GM18868 (cell line): ENCODE measurements around the gene BCKDHA.
A peak's percentile ranks its signal among the peaks of the same experiment; 100 is the strongest.
"Not testable (repeated sequence)": the region's sequence is repeated elsewhere in the genome, so short reads cannot be mapped to it uniquely, and the experiment has no call there.

Experiments
- ATAC-seq: cut with Tn5 transposase; IDR thresholded peaks from one replicate; pipeline ENCODE4 v1.9.1; 2021; ENCODE audit warnings: mild to moderate bottlenecking, moderate library complexity; ENCODE audit not compliant: unreplicated experiment

BCKDHA gene

GRCh38 chr19:41364524-41365391 is 32.9 kb upstream of the BCKDHA start:
- no peak for ATAC-seq

GRCh38 chr19:41366089-41366488 is 31.5 kb upstream of the BCKDHA start:
- ATAC-seq, result no peak

- no peak for ATAC-seq
Observed at GRCh38 chr19:41367848-41368301, 29.7 kb upstream of the BCKDHA start.

- no peak for ATAC-seq
Observed at GRCh38 chr19:41369769-41370168, 27.8 kb upstream of the BCKDHA start.

GRCh38 chr19:41371119-41371518 is 26.5 kb upstream of the BCKDHA start:
- ATAC-seq, result not testable (repeated sequence)

- no peak for ATAC-seq
Observed at GRCh38 chr19:41371541-41371940, 26.1 kb upstream of the BCKDHA start.

- no peak for ATAC-seq
Observed at GRCh38 chr19:41372501-41372900, 25.1 kb upstream of the BCKDHA start.

GRCh38 chr19:41373993-41374392 is 23.6 kb upstream of the BCKDHA start:
- ATAC-seq, result no peak

GRCh38 chr19:41376241-41376997 is 21.2 kb upstream of the BCKDHA start, which contains the start of gene TMEM91:
Gene TMEM91 (plus strand): TSS chr19:41376533. CDS start chr19:41378310, 1,777 bp downstream.
- no peak for ATAC-seq

GRCh38 chr19:41376998-41377365 is 20.6 kb upstream of the BCKDHA start:
- no peak for ATAC-seq

- ATAC-seq, result peak; percentile 40
Observed at GRCh38 chr19:41377977-41378709, 19.5 kb upstream of the BCKDHA start.

GRCh38 chr19:41381536-41381935 is 16.1 kb upstream of the BCKDHA start:
- not testable (repeated sequence) for ATAC-seq

GRCh38 chr19:41384351-41384750 is 13.3 kb upstream of the BCKDHA start:
- ATAC-seq, result no peak

- ATAC-seq, result no peak
Observed at GRCh38 chr19:41386442-41386841, 11.2 kb upstream of the BCKDHA start.

GRCh38 chr19:41391618-41392017 is 6.0 kb upstream of the BCKDHA start:
- no peak for ATAC-seq

GRCh38 chr19:41392775-41393174 is 4.8 kb upstream of the BCKDHA start:
- ATAC-seq, result no peak

GRCh38 chr19:41395355-41395754 is 2.3 kb upstream of the BCKDHA start:
- no peak for ATAC-seq

- ATAC-seq, result no peak
Observed at GRCh38 chr19:41398050-41398418, 416 bp downstream of the BCKDHA start.

GRCh38 chr19:41398598-41398997 is 980 bp downstream of the BCKDHA start:
- no peak for ATAC-seq

- ATAC-seq, result no peak
Observed at GRCh38 chr19:41399091-41399490, 1.5 kb downstream of the BCKDHA start.

GRCh38 chr19:41399525-41399924 is 1.9 kb downstream of the BCKDHA start:
- ATAC-seq, result no peak
